Nephron (organoid): Measurements from ENCODE around the gene SRGAP3.

Source experiments
- H3K27ac Mint-ChIP-seq, 3 experiments: 2 replicates each; pipeline ENCODE4 v1.8.0; 2020; ENCODE audit warnings: mixed read lengths in 3 of 3, mild to moderate bottlenecking in 2 of 3, moderate library complexity in 1 of 3
- H3K27me3 Mint-ChIP-seq: 2 replicates; pipeline ENCODE4 v1.8.0; 2021; ENCODE audit warnings: low read depth, mild to moderate bottlenecking, moderate library complexity, mixed read lengths
- H3K36me3 Mint-ChIP-seq: 2 replicates; pipeline ENCODE4 v1.8.0; 2020; ENCODE audit warnings: low read depth, mixed read lengths
- H3K4me1 Mint-ChIP-seq: 2 replicates; pipeline ENCODE4 v1.8.0; 2020; ENCODE audit warnings: mixed read lengths
- H3K4me3 Mint-ChIP-seq, 3 experiments: 2 replicates each; pipeline ENCODE4 v1.8.0; 2020; ENCODE audit warnings: mild to moderate bottlenecking in 3 of 3, mixed read lengths in 3 of 3, moderate library complexity in 2 of 3
- H3K9me3 Mint-ChIP-seq: 2 replicates; pipeline ENCODE4 v1.8.0; 2020; ENCODE audit warnings: mixed read lengths
- TF ChIP-seq, protein P1 (sequence below), 3 experiments: fragments of 200-600 bp; sonication (generic); IDR thresholded peaks; one replicate each; pipeline ENCODE4 v1.5.0; 2021; ENCODE audit warnings: antibody characterized with exemption in 3 of 3; ENCODE audit not compliant: unreplicated experiment in 3 of 3

SRGAP3 gene

DNA sequence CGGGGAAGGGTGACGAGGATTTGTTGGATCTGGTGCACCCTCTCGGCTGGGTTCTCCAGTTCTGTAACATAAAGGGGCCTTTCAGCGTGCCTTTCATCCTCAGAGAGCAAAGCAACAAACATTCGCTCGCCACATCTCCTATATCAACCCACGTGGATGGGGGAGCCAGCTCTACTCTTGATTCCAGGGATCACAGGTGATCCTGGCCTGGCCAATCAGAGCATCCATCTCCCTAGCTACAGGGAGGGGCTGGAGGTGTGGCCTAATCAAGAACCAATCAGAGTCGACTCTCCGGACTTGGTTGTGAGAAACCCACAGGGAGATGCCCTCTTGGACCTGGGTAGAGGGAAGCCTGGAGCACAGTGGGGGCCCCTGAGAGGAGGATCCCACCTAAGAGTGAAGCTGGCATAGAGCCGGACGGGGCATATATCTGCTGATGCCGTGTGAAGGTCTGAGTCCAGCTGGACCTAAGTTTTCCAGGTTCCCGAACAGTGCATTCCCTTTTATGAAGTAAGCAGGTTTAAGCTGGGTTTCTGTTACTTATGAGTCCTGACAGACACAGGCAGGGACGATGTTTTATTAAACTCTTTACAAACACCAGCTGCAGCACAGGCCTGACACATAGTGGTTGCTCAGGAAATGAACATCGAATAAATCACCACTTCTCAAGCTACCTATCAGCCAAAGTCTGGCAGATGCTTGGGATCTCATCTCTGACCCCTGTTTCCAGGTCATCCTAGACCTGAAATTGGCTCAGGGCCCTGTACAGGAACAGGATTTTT, 235.5 kb downstream of the SRGAP3 start:
- H3K27me3 Mint-ChIP-seq: no peaks in the 10 kb centered on the region
- no peak overlapping the region for H3K4me3 Mint-ChIP-seq
- TF ChIP-seq, protein P1, sequence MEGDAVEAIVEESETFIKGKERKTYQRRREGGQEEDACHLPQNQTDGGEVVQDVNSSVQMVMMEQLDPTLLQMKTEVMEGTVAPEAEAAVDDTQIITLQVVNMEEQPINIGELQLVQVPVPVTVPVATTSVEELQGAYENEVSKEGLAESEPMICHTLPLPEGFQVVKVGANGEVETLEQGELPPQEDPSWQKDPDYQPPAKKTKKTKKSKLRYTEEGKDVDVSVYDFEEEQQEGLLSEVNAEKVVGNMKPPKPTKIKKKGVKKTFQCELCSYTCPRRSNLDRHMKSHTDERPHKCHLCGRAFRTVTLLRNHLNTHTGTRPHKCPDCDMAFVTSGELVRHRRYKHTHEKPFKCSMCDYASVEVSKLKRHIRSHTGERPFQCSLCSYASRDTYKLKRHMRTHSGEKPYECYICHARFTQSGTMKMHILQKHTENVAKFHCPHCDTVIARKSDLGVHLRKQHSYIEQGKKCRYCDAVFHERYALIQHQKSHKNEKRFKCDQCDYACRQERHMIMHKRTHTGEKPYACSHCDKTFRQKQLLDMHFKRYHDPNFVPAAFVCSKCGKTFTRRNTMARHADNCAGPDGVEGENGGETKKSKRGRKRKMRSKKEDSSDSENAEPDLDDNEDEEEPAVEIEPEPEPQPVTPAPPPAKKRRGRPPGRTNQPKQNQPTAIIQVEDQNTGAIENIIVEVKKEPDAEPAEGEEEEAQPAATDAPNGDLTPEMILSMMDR (IDR thresholded peaks at IDR 0.05; ENCODE audit: unreplicated experiment in 3 of 3): peak in 1 of 3 experiments; percentile 11
- no peak overlapping the region for H3K27ac Mint-ChIP-seq
- peaks cover 13% of the 10 kb centered on the region for H3K4me1 Mint-ChIP-seq
- no peaks in the 10 kb centered on the region for H3K9me3 Mint-ChIP-seq
- H3K36me3 Mint-ChIP-seq: peaks cover 58% of the 10 kb centered on the region

DNA sequence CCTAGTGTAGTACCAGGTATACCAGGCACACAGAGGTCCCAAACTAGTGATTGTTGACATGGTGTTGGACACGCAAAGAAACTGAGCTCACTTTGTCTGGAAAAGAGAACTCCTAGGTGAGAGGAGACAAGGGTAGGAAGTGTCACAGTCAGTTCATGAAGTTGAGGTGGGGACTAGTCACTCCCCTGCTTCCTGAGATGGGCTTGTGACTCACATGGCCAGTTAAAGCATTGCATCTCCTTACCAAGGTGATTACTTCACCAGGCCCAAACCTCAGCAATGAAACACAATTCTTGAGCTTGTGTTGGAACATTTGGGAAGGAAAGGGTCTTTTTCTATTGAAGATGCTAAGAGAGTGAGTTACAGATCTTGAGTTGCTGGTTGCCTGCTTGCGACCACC, 236.9 kb downstream of the SRGAP3 start:
- TF ChIP-seq, protein P1 (IDR thresholded peaks at IDR 0.05; ENCODE audit: unreplicated experiment in 3 of 3): no peak
- peaks cover 63% of the 10 kb centered on the region for H3K36me3 Mint-ChIP-seq

DNA sequence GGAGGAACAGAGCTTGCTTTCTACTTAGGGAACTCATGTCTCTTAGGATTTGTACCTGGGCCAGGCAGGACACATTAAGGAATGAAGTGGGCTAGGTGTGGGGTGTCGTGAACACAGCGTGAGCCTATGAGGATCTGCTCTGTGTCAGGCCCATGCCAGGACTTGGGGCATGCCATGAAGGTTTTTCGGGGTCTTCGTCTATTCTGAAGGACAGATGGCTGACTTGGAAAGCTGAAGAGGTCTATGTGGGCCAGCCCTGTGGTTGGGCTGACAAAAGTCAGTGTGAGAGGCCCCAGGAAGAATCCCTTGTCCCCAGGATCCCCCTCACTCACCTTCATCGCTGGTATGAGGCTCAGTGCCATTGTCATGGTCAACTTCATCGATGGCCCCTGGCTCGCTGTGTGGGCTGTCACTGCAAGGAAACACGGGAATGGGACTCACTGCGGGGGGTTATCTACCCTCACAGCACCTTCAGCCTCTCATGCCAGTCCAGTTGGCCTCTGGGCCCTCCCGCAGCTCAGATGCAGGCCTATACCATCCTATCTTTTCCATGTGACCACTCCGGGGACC, 239.4 kb downstream of the SRGAP3 start:
- Mint-ChIP-seq H3K4me3 (no peak overlapping the region), H3K27me3 (no peaks in the 10 kb centered on the region), H3K4me1 (peaks cover 10% of the 10 kb centered on the region), H3K9me3 (no peaks in the 10 kb centered on the region), H3K27ac (no peak overlapping the region), H3K36me3 (peaks cover 67% of the 10 kb centered on the region)
- TF ChIP-seq, protein P1 (IDR thresholded peaks at IDR 0.05; ENCODE audit: unreplicated experiment in 3 of 3): no peak

More for the DNA sequence above, 236.9 kb downstream of the SRGAP3 start:
- no peak overlapping the region for H3K27ac Mint-ChIP-seq
- no peaks in the 10 kb centered on the region for H3K27me3 Mint-ChIP-seq
- no peak overlapping the region for H3K4me3 Mint-ChIP-seq
- H3K9me3 Mint-ChIP-seq: no peaks in the 10 kb centered on the region
- H3K4me1 Mint-ChIP-seq: peaks cover 10% of the 10 kb centered on the region

DNA sequence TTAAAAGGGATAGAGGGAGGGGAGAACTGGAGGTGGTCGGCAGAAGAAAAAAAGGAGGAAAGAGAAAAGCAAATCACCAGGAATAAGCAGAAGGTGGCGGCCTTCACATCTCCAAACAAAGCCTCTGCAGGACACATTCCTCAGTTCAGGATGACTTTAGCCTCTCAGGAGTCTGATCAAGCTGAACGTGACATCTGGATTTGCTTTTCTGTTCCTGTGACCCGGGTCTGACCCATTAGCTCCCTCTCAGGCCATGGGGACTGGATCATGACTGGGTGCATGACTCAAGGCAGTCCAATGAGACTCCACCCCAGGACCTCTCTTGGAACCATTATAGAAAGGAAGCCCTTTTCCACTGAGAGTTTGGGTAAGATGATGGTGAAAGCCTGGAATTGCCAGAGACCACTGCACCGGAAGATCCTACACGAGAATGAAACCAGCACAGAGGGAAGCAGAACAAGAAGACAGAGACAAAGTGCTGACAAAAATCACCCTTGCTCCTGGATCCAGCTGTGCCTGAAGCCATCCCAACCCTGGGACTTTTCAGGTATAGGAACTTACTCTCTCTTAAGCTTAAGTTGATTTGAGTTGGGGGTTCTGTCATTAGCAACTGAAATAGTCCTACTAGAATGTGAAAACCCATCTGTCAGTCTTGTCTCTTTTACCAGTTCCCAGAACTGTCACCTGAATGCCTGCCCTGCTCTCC, 240.7 kb downstream of the SRGAP3 start:
- Mint-ChIP-seq H3K27me3 (no peaks in the 10 kb centered on the region), H3K36me3 (peaks cover 74% of the 10 kb centered on the region), H3K27ac (no peak overlapping the region), H3K9me3 (no peaks in the 10 kb centered on the region), H3K4me1 (peaks cover 10% of the 10 kb centered on the region), H3K4me3 (no peak overlapping the region)
- TF ChIP-seq, protein P1 (IDR thresholded peaks at IDR 0.05; ENCODE audit: unreplicated experiment in 3 of 3): no peak

DNA sequence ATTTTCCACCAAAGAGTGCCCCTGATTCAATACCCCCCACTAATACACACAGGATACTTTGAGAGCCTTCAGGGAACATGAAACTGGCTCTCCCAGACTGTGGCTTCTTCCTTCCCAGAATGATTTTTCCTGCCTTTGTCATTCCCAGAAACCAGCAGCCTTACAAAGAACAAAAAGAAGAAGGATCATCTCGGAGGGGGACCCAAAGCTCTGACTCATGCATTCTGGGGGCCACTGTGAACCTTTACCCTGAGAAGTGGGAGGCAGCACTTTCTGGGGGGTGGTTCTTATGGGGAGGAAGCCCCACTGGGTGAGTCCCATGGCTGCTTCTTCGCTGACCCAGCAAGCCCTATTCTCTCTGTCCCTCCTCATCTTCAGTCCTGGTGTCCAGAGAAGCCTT, 241.5 kb downstream of the SRGAP3 start:
- Mint-ChIP-seq H3K36me3 (peaks cover 70% of the 10 kb centered on the region), H3K9me3 (no peaks in the 10 kb centered on the region), H3K27ac (no peak overlapping the region), H3K4me1 (peaks cover 10% of the 10 kb centered on the region), H3K27me3 (no peaks in the 10 kb centered on the region), H3K4me3 (no peak overlapping the region)
- TF ChIP-seq, protein P1 (IDR thresholded peaks at IDR 0.05; ENCODE audit: unreplicated experiment in 3 of 3): no peak
